ENCODE results near the gene ARID5B. TPM values are rescaled to one million over a fixed set of nuclear protein-coding genes. Genes with fewer than 3 reads are reported as not detected.

Gene ARID5B
- total RNA-seq, 2 experiments from 2014 or later: 86.3 to 87.1 TPM

GRCh38 chr10:61899997-61900828 is 1.3 kb upstream of the ARID5B start:
- CTCF ChIA-PET: interaction anchor here (0.6 to 4.0 kb wide), 12 partner anchors 38 to 936 kb away, joined by 3 to 11 read pairs (median 5); no protein-coding TSS in a partner anchor
- intact Hi-C loops (cut with micrococcal nuclease): loop anchor here (1.0 to 10.0 kb wide), 7 partner anchors 151 to 1993 kb away; partner anchors contain the start of genes CCDC6 and NRBF2

GRCh38 chr10:61901829-61902444 is 438 bp downstream of the ARID5B start:
- Mint-ChIP-seq H3K27me3 (ENCODE audit: low read depth) (no peaks in the 10 kb centered on the region), H3K27ac (peak overlapping the region; percentile 100), H3K4me3 (peak overlapping the region; percentile 99), H3K36me3 (ENCODE audit: low read depth) (peaks cover 42% of the 10 kb centered on the region), H3K9me3 (no peaks in the 10 kb centered on the region), H3K4me1 (ENCODE audit: low read depth) (peaks cover 46% of the 10 kb centered on the region)
- CTCF ChIA-PET: interaction anchor here (0.6 to 6.0 kb wide), 16 partner anchors 31 to 343 kb away, joined by 3 to 33 read pairs (median 4); no protein-coding TSS in a partner anchor
- DNase-seq: no peak
- intact Hi-C loops (cut with micrococcal nuclease): loop anchor here (1.0 to 10.0 kb wide), 8 partner anchors 180 to 1995 kb away; partner anchors contain the start of genes CCDC6 and NRBF2

More at GRCh38 chr10:61899997-61900828, 1.3 kb upstream of the ARID5B start:
- DNase-seq: peak; percentile 65
- H3K4me1 Mint-ChIP-seq (ENCODE audit: low read depth): peaks cover 38% of the 10 kb centered on the region
- H3K36me3 Mint-ChIP-seq (ENCODE audit: low read depth): peaks cover 32% of the 10 kb centered on the region
- H3K27ac Mint-ChIP-seq: peak overlapping the region; percentile 100
- H3K9me3 Mint-ChIP-seq: no peaks in the 10 kb centered on the region
- no peaks in the 10 kb centered on the region for H3K27me3 Mint-ChIP-seq (ENCODE audit: low read depth)
- H3K4me3 Mint-ChIP-seq: peak overlapping the region; percentile 99

DNA sequence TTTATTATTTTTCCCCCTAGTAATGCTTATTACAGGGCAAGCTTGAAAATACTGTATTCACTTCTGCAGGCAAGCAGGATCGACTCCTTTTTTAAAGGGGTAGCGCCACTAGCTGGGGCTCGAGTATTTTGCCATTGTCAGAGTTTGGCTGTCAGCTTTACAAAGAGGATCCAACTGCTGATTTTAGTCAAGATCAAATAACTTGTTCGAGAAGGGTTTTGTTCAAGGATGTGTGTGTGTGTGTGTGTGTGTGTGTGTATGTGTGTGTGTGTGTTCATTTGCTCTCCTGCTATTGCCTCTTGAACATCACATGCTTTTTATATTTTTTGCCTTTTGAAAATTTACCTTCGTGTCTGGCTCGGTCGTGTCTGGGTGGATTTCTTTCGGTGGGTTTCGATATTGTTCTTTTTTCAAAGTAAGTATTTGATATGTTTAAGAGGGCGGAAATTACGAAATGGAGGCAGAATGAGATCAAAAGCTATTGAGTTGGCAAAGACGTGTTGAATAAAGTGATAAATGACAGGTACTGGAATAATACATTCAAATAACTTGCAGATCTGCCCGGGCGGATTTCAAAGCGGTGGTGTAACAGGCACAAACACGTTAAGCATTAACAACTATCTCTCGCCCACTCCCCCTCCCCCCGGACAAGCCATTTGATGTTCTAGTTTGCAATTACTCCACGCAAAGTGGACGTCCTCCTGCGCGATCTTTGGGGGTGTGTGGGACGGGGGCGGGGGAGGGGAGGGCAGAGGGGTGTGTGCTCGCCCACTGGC is 1.1 kb downstream of the ARID5B start:
- H3K36me3 Mint-ChIP-seq (ENCODE audit: low read depth): peaks cover 46% of the 10 kb centered on the region
- no peaks in the 10 kb centered on the region for H3K27me3 Mint-ChIP-seq (ENCODE audit: low read depth)
- DNase-seq: peak; percentile 72
- H3K27ac Mint-ChIP-seq: peak overlapping the region; percentile 100
- intact Hi-C loops (cut with micrococcal nuclease): loop anchor here (5.0 to 10.0 kb wide), 5 partner anchors 780 to 1995 kb away; partner anchors contain the start of gene CCDC6
- H3K4me3 Mint-ChIP-seq: peak overlapping the region; percentile 99
- no peaks in the 10 kb centered on the region for H3K9me3 Mint-ChIP-seq
- CTCF ChIA-PET: interaction anchor here (0.5 to 6.0 kb wide), 17 partner anchors 30 to 342 kb away, joined by 3 to 33 read pairs (median 4); no protein-coding TSS in a partner anchor
- peaks cover 43% of the 10 kb centered on the region for H3K4me1 Mint-ChIP-seq (ENCODE audit: low read depth)

GRCh38 chr10:61903221-61903927 is 1.9 kb downstream of the ARID5B start:
- H3K9me3 Mint-ChIP-seq: no peaks in the 10 kb centered on the region
- peaks cover 50% of the 10 kb centered on the region for H3K36me3 Mint-ChIP-seq (ENCODE audit: low read depth)
- peaks cover 42% of the 10 kb centered on the region for H3K4me1 Mint-ChIP-seq (ENCODE audit: low read depth)
- peak overlapping the region; percentile 100 for H3K27ac Mint-ChIP-seq
- intact Hi-C loops (cut with micrococcal nuclease): loop anchor here (5.0 to 10.0 kb wide), 5 partner anchors 779 to 1996 kb away; partner anchors contain the start of gene CCDC6
- peak overlapping the region; percentile 99 for H3K4me3 Mint-ChIP-seq
- peak; percentile 74 for DNase-seq
- CTCF ChIA-PET: interaction anchor here (0.5 to 6.0 kb wide), 10 partner anchors 31 to 342 kb away, joined by 4 to 33 read pairs (median 5); no protein-coding TSS in a partner anchor
- no peaks in the 10 kb centered on the region for H3K27me3 Mint-ChIP-seq (ENCODE audit: low read depth)

GRCh38 chr10:61903928-61904344 is 2.4 kb downstream of the ARID5B start:
- Mint-ChIP-seq H3K9me3 (no peaks in the 10 kb centered on the region), H3K27me3 (ENCODE audit: low read depth) (no peaks in the 10 kb centered on the region)
- CTCF ChIA-PET: interaction anchor here (0.8 to 6.0 kb wide), 8 partner anchors 22 to 341 kb away, joined by 3 to 33 read pairs (median 5); no protein-coding TSS in a partner anchor

GRCh38 chr10:61904733-61905725 is 3.5 kb downstream of the ARID5B start:
- Mint-ChIP-seq H3K9me3 (no peaks in the 10 kb centered on the region), H3K4me1 (ENCODE audit: low read depth) (peaks cover 40% of the 10 kb centered on the region), H3K36me3 (ENCODE audit: low read depth) (peaks cover 64% of the 10 kb centered on the region), H3K27me3 (ENCODE audit: low read depth) (no peaks in the 10 kb centered on the region), H3K27ac (peak overlapping the region; percentile 98), H3K4me3 (peak overlapping the region; percentile 99)
- CTCF ChIA-PET: interaction anchor here (0.6 to 6.0 kb wide), 12 partner anchors 8 to 338 kb away, joined by 3 to 33 read pairs (median 4); no protein-coding TSS in a partner anchor
- peak; percentile 88 for DNase-seq
- intact Hi-C loops (cut with micrococcal nuclease): loop anchor here (1.0 to 10.0 kb wide), 14 partner anchors 38 to 1998 kb away; partner anchors contain the start of genes CCDC6 and EGR2

More at GRCh38 chr10:61903928-61904344, 2.4 kb downstream of the ARID5B start:
- intact Hi-C loops (cut with micrococcal nuclease): loop anchor here (1.0 to 10.0 kb wide), 14 partner anchors 39 to 1997 kb away; partner anchors contain the start of genes CCDC6 and EGR2
- Mint-ChIP-seq H3K4me1 (ENCODE audit: low read depth) (peaks cover 40% of the 10 kb centered on the region), H3K36me3 (ENCODE audit: low read depth) (peaks cover 56% of the 10 kb centered on the region), H3K4me3 (peak overlapping the region; percentile 99), H3K27ac (peak overlapping the region; percentile 98)
- no peak for DNase-seq

DNA sequence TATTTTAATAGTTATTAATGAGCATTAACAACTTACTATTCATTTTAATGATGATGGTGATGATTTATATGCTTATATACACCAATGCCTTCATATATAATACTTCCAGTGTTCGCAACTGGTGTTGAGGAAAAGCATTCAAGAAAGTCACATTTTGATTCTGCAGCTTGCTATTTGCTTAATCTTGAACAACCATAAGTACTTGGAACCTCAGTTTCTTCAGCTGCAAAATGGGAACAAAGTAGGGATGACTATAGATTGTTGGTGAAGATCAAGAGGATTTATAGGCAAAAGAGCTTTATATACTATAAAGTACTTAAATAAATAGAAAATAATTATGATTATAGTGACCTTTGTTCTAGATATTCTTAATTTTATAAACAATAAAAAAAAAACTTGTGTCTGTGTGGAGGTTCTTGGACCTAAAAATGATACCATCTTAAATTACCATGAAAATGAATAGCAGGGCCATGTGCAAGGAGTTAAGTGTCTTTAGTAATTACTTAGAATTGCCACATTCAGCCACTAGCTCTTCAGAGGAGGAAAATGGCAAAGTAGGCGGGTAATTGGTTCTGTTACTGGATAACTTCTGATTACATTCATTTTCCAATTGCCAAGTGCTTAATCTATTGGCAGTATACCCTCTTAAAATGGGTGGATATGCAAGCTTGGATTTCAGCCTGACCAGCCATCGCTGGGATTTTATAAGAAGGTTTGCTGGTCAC is 4.5 kb downstream of the ARID5B start:
- no peaks in the 10 kb centered on the region for H3K9me3 Mint-ChIP-seq
- H3K27ac Mint-ChIP-seq: peak overlapping the region; percentile 93
- intact Hi-C loops (cut with micrococcal nuclease): loop anchor here (10.0 kb wide), 1 partner anchor 1799 kb away; no protein-coding TSS in a partner anchor
- H3K36me3 Mint-ChIP-seq (ENCODE audit: low read depth): peaks cover 72% of the 10 kb centered on the region
- peaks cover 47% of the 10 kb centered on the region for H3K4me1 Mint-ChIP-seq (ENCODE audit: low read depth)
- H3K27me3 Mint-ChIP-seq (ENCODE audit: low read depth): no peaks in the 10 kb centered on the region
- peak overlapping the region; percentile 54 for H3K4me3 Mint-ChIP-seq
- CTCF ChIA-PET: interaction anchor here (0.6 to 6.0 kb wide), 8 partner anchors 9 to 130 kb away, joined by 3 to 33 read pairs (median 4); no protein-coding TSS in a partner anchor
- no peak for DNase-seq

- no peak for DNase-seq
- H3K36me3 Mint-ChIP-seq (ENCODE audit: low read depth): peaks cover 74% of the 10 kb centered on the region
- H3K9me3 Mint-ChIP-seq: no peaks in the 10 kb centered on the region
- no peak overlapping the region for H3K27ac Mint-ChIP-seq
- no peaks in the 10 kb centered on the region for H3K27me3 Mint-ChIP-seq (ENCODE audit: low read depth)
- peak overlapping the region; percentile 54 for H3K4me3 Mint-ChIP-seq
- CTCF ChIA-PET: interaction anchor here (0.6 to 6.0 kb wide), 6 partner anchors 10 to 332 kb away, joined by 3 to 33 read pairs (median 4); no protein-coding TSS in a partner anchor
- intact Hi-C loops (cut with micrococcal nuclease): loop anchor here (10.0 kb wide), 1 partner anchor 1798 kb away; no protein-coding TSS in a partner anchor
- peaks cover 50% of the 10 kb centered on the region for H3K4me1 Mint-ChIP-seq (ENCODE audit: low read depth)
These were observed 5.0 kb downstream of the ARID5B start for GRCh38 chr10:61906562-61906901.

- CTCF ChIA-PET: interaction anchor here (0.6 to 6.0 kb wide), 7 partner anchors 10 to 332 kb away, joined by 3 to 33 read pairs (median 3); no protein-coding TSS in a partner anchor
- no peak for DNase-seq
- intact Hi-C loops (cut with micrococcal nuclease): loop anchor here (10.0 kb wide), 1 partner anchor 1798 kb away; no protein-coding TSS in a partner anchor
These were observed 5.5 kb downstream of the ARID5B start for GRCh38 chr10:61907011-61907410.

More at GRCh38 chr10:61907011-61907410, 5.5 kb downstream of the ARID5B start:
- Mint-ChIP-seq H3K27ac (peak overlapping the region; percentile 36), H3K4me1 (ENCODE audit: low read depth) (peaks cover 54% of the 10 kb centered on the region), H3K36me3 (ENCODE audit: low read depth) (peaks cover 75% of the 10 kb centered on the region), H3K27me3 (ENCODE audit: low read depth) (no peaks in the 10 kb centered on the region), H3K4me3 (no peak overlapping the region), H3K9me3 (no peaks in the 10 kb centered on the region)

Data from activated naive CD4-positive, alpha-beta T cell treated with anti-CD3 and anti-CD28 coated beads for 36 hours (primary cell).